Lower lobe of right lung (tissue), 2 donors: ENCODE results near the gene OR10A3. TPM values are rescaled to one million over a fixed set of nuclear protein-coding genes. Genes with fewer than 3 reads are reported as not detected.

Experiments
- ATAC-seq, 2 donors: fragments of 200-7000 bp; cut with Tn5 transposase; one replicate each; pipeline ENCODE4 v1.9.1; 2020 to 2022; ENCODE audit warnings: mild to moderate bottlenecking in 2 of 2, moderate library complexity in 2 of 2
- DNase-seq: peaks from one replicate; pipeline ENCODE4 v3.0.0-alpha.2; 2020
- H3K27ac ChIP-seq: fragments of 200-600 bp; one replicate; pipeline ENCODE4 v1.8.0; 2022
- H3K27me3 ChIP-seq: fragments of 200-600 bp; one replicate; pipeline ENCODE4 v1.8.0; 2022; ENCODE audit warnings: low read depth
- H3K36me3 ChIP-seq: fragments of 200-600 bp; one replicate; pipeline ENCODE4 v1.8.0; 2022; ENCODE audit warnings: mild to moderate bottlenecking
- H3K4me1 ChIP-seq: fragments of 200-600 bp; one replicate; pipeline ENCODE4 v1.8.0; 2022
- H3K4me3 ChIP-seq: fragments of 200-600 bp; one replicate; pipeline ENCODE4 v1.8.0; 2022; ENCODE audit warnings: mild to moderate bottlenecking
- H3K9me3 ChIP-seq: fragments of 200-600 bp; one replicate; pipeline ENCODE4 v1.8.0; 2022
- CTCF ChIP-seq: fragments of 200-600 bp; IDR thresholded peaks from one replicate; pipeline ENCODE4 v1.8.0; 2022; ENCODE audit warnings: antibody characterized with exemption, mild to moderate bottlenecking
- intact Hi-C: fragments of 100-400 bp; cut with DNase I; formaldehyde crosslinking; loops from one replicate; pipeline ENCODE4 v1.11.0; 2022
- total RNA-seq: library from RNA; stranded (reverse); fragmentation: NEBNext Ultra II Directional; extraction: Animal tissue kit (Norgen Biotek cat#: 25700); gene quantifications from one replicate; pipeline ENCODE4 v1.2.1, GENCODE V29; 2021
- donor health status: DM: no; HTN: yes; CAD: no; lungs with severe emphysema.

OR10A3 gene
- total RNA-seq, 1 donor from 2014 or later: not detected

GRCh38 chr11:7964873-7965272 is 23.4 kb upstream of the OR10A3 start:
- H3K9me3 ChIP-seq: no peaks in the 10 kb centered on the region
- no peak for ATAC-seq
- TF ChIP-seq CTCF: no peak
- H3K36me3 ChIP-seq: no peaks in the 10 kb centered on the region
- no peak overlapping the region for H3K27ac ChIP-seq
- no peak for DNase-seq
- no peaks in the 10 kb centered on the region for H3K4me1 ChIP-seq
- H3K27me3 ChIP-seq: no peaks in the 10 kb centered on the region
- intact Hi-C loops: no loop called here
- no peak overlapping the region for H3K4me3 ChIP-seq

- H3K9me3 ChIP-seq: no peaks in the 10 kb centered on the region
- intact Hi-C loops: no loop called here
- no peak for TF ChIP-seq CTCF
These were observed 22.8 kb upstream of the OR10A3 start for GRCh38 chr11:7964261-7964660.

GRCh38 chr11:7955191-7955590 is 13.7 kb upstream of the OR10A3 start:
- H3K4me3 ChIP-seq: no peak overlapping the region
- H3K27ac ChIP-seq: no peak overlapping the region
- no peak for ATAC-seq
- H3K27me3 ChIP-seq: no peaks in the 10 kb centered on the region
- TF ChIP-seq CTCF: no peak
- DNase-seq: no peak
- no peaks in the 10 kb centered on the region for H3K36me3 ChIP-seq
- no peaks in the 10 kb centered on the region for H3K4me1 ChIP-seq
- intact Hi-C loops: no loop called here
- H3K9me3 ChIP-seq: peaks cover 6% of the 10 kb centered on the region

More at GRCh38 chr11:7964261-7964660, 22.8 kb upstream of the OR10A3 start:
- DNase-seq (no peak), ATAC-seq (no peak)
- H3K4me3 ChIP-seq: no peak overlapping the region
- H3K27ac ChIP-seq: no peak overlapping the region
- H3K36me3 ChIP-seq: no peaks in the 10 kb centered on the region
- H3K4me1 ChIP-seq: no peaks in the 10 kb centered on the region
- H3K27me3 ChIP-seq: no peaks in the 10 kb centered on the region

- no peak for ATAC-seq
These were observed 8.4 kb upstream of the OR10A3 start for GRCh38 chr11:7949934-7950333.

GRCh38 chr11:7944123-7944522 is 2.6 kb upstream of the OR10A3 start:
- Histone ChIP-seq H3K4me1 (no peaks in the 10 kb centered on the region), H3K36me3 (no peaks in the 10 kb centered on the region), H3K4me3 (no peak overlapping the region), H3K27me3 (no peaks in the 10 kb centered on the region), H3K9me3 (peaks cover 21% of the 10 kb centered on the region), H3K27ac (no peak overlapping the region)
- no peak for TF ChIP-seq CTCF
- DNase-seq: no peak
- intact Hi-C loops: no loop called here
- ATAC-seq: no peak

More at GRCh38 chr11:7949934-7950333, 8.4 kb upstream of the OR10A3 start:
- no peak overlapping the region for H3K4me3 ChIP-seq
- H3K36me3 ChIP-seq: no peaks in the 10 kb centered on the region
- intact Hi-C loops: no loop called here
- no peak for TF ChIP-seq CTCF
- no peaks in the 10 kb centered on the region for H3K9me3 ChIP-seq
- H3K27ac ChIP-seq: no peak overlapping the region
- DNase-seq: no peak
- no peaks in the 10 kb centered on the region for H3K27me3 ChIP-seq
- H3K4me1 ChIP-seq: no peaks in the 10 kb centered on the region

- Histone ChIP-seq H3K27ac (no peak overlapping the region), H3K4me1 (no peaks in the 10 kb centered on the region), H3K36me3 (no peaks in the 10 kb centered on the region), H3K9me3 (peaks cover 21% of the 10 kb centered on the region), H3K4me3 (no peak overlapping the region), H3K27me3 (no peaks in the 10 kb centered on the region)
- no peak for ATAC-seq
- no peak for TF ChIP-seq CTCF
- DNase-seq: no peak
- intact Hi-C loops: no loop called here
These were observed 362 bp downstream of the OR10A3 start for GRCh38 chr11:7941146-7941545.
